GM12872 (cell line): ENCODE results near the gene MGMT.

Experiments
- TF ChIP-seq, protein P1 (sequence below): IDR thresholded peaks from 3 replicates; pipeline ENCODE4 v1.5.1; 2011; ENCODE audit warnings: low read depth, mild to moderate bottlenecking, low read length, moderate library complexity; ENCODE audit not compliant: insufficient read depth

Gene MGMT

DNA sequence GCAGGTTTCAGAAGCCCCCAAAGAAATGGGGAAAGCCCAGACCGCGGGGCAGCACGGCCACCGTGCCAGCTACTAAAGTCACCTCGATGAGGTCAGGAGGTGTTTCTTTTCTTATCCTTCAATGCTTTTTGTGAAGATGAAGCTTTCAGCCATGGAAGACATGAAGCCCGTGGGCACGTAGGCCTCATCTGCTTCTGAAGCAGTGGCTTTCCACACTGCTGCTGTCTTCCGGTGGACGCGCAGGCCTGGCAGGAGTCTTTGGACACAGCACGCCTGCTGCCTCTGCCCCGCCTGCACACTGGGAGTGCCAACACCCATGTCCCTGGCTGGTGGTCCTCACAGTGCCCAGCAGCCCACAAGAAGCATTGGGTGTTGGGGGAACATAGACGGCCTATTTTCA, 311.5 kb downstream of the MGMT start:
- TF ChIP-seq, protein P1, sequence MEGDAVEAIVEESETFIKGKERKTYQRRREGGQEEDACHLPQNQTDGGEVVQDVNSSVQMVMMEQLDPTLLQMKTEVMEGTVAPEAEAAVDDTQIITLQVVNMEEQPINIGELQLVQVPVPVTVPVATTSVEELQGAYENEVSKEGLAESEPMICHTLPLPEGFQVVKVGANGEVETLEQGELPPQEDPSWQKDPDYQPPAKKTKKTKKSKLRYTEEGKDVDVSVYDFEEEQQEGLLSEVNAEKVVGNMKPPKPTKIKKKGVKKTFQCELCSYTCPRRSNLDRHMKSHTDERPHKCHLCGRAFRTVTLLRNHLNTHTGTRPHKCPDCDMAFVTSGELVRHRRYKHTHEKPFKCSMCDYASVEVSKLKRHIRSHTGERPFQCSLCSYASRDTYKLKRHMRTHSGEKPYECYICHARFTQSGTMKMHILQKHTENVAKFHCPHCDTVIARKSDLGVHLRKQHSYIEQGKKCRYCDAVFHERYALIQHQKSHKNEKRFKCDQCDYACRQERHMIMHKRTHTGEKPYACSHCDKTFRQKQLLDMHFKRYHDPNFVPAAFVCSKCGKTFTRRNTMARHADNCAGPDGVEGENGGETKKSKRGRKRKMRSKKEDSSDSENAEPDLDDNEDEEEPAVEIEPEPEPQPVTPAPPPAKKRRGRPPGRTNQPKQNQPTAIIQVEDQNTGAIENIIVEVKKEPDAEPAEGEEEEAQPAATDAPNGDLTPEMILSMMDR: no peak

DNA sequence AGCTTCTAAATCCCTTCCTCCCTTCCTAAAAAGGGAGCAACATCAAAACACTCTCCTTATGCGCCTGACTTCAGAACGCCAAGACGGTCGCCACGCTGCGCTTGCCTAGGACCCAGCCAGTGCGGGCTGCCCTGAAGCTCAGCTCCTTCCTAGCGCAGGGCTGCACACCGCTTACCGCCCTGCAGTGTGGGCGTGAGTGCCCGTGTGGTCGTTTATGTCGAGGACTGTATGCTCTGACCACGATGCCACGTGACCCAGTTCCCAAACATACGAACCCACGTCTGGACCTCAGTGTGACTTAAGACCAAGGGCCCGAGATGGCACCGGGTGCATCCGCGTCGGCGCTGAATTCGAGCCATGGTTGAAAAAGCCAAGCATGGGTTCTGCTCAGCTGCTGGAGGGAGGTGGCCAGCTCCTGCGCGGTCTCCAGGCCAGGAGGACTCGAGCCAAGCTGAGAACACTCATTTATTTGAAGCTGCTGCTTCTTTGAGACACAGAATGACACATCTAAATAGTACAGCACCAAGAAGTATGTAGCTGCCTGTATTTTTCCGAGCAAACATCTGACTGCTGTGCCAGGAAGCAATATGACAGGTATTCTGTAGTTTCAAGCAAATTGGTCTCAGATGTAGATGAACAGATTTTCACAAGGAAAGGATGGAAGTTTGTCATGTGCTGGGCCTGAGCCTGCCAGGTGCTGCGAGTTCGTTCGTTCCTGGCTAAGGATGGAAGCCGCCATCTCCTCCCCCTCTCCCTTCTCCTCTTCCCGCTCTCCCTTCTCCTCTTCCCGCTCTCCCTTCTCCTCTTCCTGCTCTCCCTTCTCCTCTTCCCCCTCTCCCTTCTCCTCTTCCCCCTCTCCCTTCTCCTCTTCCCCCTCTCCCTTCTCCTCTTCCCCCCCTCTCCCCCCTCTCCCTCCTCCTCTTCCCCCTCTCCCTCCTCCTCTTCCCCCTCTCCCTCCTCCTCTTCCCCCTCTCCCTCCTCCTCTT, 312.4 kb downstream of the MGMT start:
- TF ChIP-seq, protein P1: no peak

DNA sequence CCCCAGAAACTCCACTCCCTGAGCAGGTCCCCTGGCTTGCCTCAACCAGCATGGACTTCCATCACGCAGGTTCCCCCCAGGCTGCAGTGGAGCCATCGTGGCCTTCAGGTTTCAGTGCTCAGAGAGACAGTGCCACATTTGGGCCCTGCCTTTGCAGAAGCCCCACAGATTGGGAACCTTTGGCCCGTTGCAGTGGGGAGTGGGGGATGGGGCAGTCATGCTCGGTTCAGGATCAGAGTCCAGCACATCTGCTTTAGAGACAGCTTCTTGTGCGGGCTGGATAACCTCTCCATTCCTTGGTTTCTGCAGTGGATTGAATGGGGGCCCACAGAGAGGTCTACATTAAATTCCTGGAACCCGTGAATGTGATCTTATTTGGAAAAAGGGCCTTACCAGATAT, 313.2 kb downstream of the MGMT start:
- TF ChIP-seq, protein P1: no peak

DNA sequence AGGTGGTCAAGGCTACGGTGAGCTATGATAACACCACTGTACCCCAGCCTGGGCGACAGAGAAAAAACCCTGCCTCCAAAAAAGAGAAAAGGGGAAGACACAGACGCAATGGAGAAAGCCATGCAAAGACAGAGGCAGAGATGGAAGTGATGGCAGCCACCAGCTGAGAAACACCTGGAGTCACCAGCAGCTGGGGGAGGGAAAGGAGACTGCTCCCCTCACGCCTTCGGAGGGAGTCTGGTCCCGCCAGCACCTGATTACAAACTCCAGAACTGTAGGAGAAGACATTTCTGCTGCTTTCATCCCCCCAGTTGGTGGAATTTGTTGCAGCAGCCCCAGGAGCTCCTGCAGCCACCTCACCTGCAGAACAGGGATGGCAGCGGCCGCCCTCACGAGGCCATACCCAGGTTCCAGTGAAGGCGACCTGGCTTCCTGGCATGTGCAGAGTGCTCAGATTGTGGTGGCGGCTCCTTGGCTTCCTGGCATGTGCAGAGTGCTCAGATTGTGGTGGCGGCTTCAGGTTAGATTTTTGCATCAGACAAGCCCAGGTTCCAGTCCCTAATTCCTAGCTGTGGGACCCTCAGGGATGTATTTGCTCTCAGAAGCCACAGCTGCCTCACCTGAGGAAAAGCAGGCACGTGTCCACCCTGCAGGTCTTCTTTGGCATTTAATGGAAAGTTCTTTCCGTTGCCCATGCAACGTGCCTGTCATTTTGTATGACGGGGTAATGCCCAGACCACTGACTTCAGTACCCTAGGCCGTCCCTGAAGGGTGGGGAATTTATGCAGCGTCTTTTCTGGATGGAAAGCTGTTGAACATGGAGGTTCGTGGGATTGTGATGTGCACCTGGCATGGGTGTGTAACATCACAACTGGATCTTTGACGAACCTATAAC, 314.1 kb downstream of the MGMT start:
- TF ChIP-seq, protein P1: no peak

DNA sequence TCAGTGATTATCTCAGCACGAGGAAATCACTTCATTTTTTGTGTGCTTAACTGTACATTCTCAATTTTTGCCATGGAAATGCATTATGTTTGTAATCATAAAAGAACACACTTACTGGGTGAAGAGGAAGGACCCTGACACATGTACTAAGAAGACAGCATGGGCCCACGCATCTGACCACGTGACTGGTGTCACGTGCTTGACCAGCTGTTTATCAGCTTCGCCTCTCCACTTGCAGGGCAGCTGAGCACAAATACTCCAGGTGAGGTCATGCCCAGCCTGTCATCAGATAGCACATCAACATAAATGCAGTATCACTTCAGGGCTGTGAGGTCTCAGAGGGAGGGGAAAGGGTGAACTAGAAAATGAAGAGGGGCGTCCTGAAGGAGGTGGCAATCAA, 317.2 kb downstream of the MGMT start:
- TF ChIP-seq, protein P1: no peak

DNA sequence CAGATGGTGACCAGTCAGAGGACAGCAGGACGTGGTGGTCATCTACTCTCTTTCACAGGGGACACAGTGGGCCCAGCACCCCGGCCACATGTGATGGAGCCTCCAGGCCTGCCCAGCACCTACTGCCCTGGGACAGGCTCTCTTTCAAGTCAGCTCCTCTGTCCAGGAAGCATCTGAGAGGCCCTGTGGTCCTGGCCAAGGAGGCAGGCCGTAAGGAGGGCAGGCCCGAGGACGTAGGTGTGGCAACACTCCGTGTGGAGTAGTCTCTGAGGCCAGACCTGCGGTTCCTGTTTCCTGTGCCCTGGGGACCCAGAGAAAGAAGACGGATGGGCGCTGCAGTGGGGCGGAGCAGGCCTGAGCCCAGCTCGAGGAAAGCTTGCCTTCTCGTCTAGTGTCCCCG, 317.9 kb downstream of the MGMT start:
- TF ChIP-seq, protein P1: no peak

DNA sequence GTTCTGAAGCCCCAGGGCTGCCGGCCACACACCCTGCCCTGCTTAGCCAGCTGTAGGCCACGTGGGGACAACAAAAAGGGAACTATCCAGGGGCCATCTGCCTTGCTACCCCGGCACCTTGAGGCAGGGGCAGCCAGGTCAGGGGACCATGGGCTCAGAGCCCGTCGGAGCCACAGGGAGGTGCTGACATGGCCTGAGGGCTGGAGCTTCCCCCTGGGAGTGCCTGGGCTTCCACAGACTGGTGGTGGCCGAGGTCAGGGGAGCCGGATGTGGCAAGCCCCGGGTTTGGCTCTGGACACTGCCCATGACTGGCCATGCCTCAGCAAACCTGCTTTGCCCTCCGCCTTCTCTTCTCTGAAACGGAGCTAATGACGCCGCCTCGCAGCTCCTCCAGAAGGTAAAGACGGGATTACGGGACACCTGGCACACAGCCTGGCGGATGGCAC, 318.5 kb downstream of the MGMT start:
- TF ChIP-seq, protein P1: no peak
